Measurements from ENCODE around the gene HMOX1. TPM values are rescaled to one million over a fixed set of nuclear protein-coding genes. Genes with fewer than 3 reads are reported as not detected.

Gene HMOX1
- total RNA-seq, 4 donors from 2014 or later, result 11.4 to 131 (median 22.2) TPM

- H3K4me1 ChIP-seq, result peaks cover 9 to 19% of the 10 kb centered on the region in 2 donors
- no peak overlapping the region for H3K27ac ChIP-seq
- in situ Hi-C loops (cut with MboI; ENCODE audit: low sequenced_read_pairs in 4 of 4), result loop anchor here in 2 of 4 donors (25.0 kb wide), 1 partner anchor 241 kb away; no protein-coding TSS in a partner anchor
- H3K4me3 ChIP-seq, result no peak overlapping the region
- H3K9me3 ChIP-seq, result no peaks in the 10 kb centered on the region
- DNase-seq (no peak), ATAC-seq (no peak)
- peaks cover 0 to 63% of the 10 kb centered on the region in 2 donors for H3K36me3 ChIP-seq
- no peak for TF ChIP-seq POLR2A (IDR thresholded peaks at IDR 0.05)
- no peak for TF ChIP-seq CTCF (IDR thresholded peaks at IDR 0.05 in 4 of 5, conservative IDR thresholded peaks at IDR 0.05 in 1 of 5)
- H3K27me3 ChIP-seq, result no peaks in the 10 kb centered on the region
- intact Hi-C loops (cut with DNase I; ENCODE audit: low total_unique reads), result no loop called here
Measured at GRCh38 chr22:35346596-35347220, 34.2 kb upstream of the HMOX1 start.

GRCh38 chr22:35347462-35347861, 33.4 kb upstream of the HMOX1 start:
- no peak overlapping the region for H3K27ac ChIP-seq
- H3K27me3 ChIP-seq, result no peaks in the 10 kb centered on the region
- in situ Hi-C loops (cut with MboI; ENCODE audit: low sequenced_read_pairs in 4 of 4), result loop anchor here in 2 of 4 donors (25.0 kb wide), 1 partner anchor 240 kb away; no protein-coding TSS in a partner anchor
- intact Hi-C loops (cut with DNase I; ENCODE audit: low total_unique reads), result no loop called here
- H3K9me3 ChIP-seq, result no peaks in the 10 kb centered on the region
- no peak for ATAC-seq
- DNase-seq, result no peak
- peaks cover 16 to 24% of the 10 kb centered on the region in 2 donors for H3K4me1 ChIP-seq
- no peak for TF ChIP-seq CTCF (IDR thresholded peaks at IDR 0.05 in 4 of 5, conservative IDR thresholded peaks at IDR 0.05 in 1 of 5)
- no peak for TF ChIP-seq POLR2A (IDR thresholded peaks at IDR 0.05)
- no peak overlapping the region for H3K4me3 ChIP-seq
- H3K36me3 ChIP-seq, result peaks cover 0 to 57% of the 10 kb centered on the region in 2 donors

- ATAC-seq, result no peak
- no peak for DNase-seq
- no peak for TF ChIP-seq POLR2A (IDR thresholded peaks at IDR 0.05)
- no peak for TF ChIP-seq CTCF (IDR thresholded peaks at IDR 0.05 in 4 of 5, conservative IDR thresholded peaks at IDR 0.05 in 1 of 5)
- H3K4me1 ChIP-seq, result peaks cover 16 to 24% of the 10 kb centered on the region in 2 donors
- intact Hi-C loops (cut with DNase I; ENCODE audit: low total_unique reads) (no loop called here), in situ Hi-C loops (cut with MboI; ENCODE audit: low sequenced_read_pairs in 4 of 4) (loop anchor here in 2 of 4 donors (25.0 kb wide), 1 partner anchor 239 kb away; no protein-coding TSS in a partner anchor)
- H3K36me3 ChIP-seq, result peaks cover 0 to 52% of the 10 kb centered on the region in 2 donors
- H3K9me3 ChIP-seq, result no peaks in the 10 kb centered on the region
- H3K4me3 ChIP-seq, result no peak overlapping the region
- H3K27ac ChIP-seq, result no peak overlapping the region
- no peaks in the 10 kb centered on the region for H3K27me3 ChIP-seq
Measured at GRCh38 chr22:35348026-35348590, 32.8 kb upstream of the HMOX1 start.

GRCh38 chr22:35348703-35349102, 32.2 kb upstream of the HMOX1 start:
- H3K4me1 ChIP-seq, result peaks cover 16 to 24% of the 10 kb centered on the region in 2 donors

More at GRCh38 chr22:35348703-35349102, 32.2 kb upstream of the HMOX1 start:
- peak overlapping the region in 3 of 4 donors; percentile 83 to 89 (median 84) for H3K27ac ChIP-seq
- no peak for ATAC-seq
- H3K4me3 ChIP-seq, result no peak overlapping the region
- in situ Hi-C loops (cut with MboI; ENCODE audit: low sequenced_read_pairs in 4 of 4) (loop anchor here in 2 of 4 donors (25.0 kb wide), 1 partner anchor 239 kb away; no protein-coding TSS in a partner anchor), intact Hi-C loops (cut with DNase I; ENCODE audit: low total_unique reads) (no loop called here)
- H3K27me3 ChIP-seq, result no peaks in the 10 kb centered on the region
- peaks cover 0 to 47% of the 10 kb centered on the region in 2 donors for H3K36me3 ChIP-seq
- no peaks in the 10 kb centered on the region for H3K9me3 ChIP-seq
- no peak for DNase-seq
- no peak for TF ChIP-seq CTCF (IDR thresholded peaks at IDR 0.05 in 4 of 5, conservative IDR thresholded peaks at IDR 0.05 in 1 of 5)
- TF ChIP-seq POLR2A (IDR thresholded peaks at IDR 0.05), result no peak
